HepG2 (cell line): ENCODE measurements around the gene TGM2. TPM values are rescaled to one million over a fixed set of nuclear protein-coding genes. Genes with fewer than 3 reads are reported as not detected.

Source experiments
- DPF2 ChIP-seq: sonication (generic); formaldehyde crosslinking; IDR thresholded peaks from 2 replicates; pipeline ENCODE4 v1.4.0; 2020; ENCODE audit warnings: mild to moderate bottlenecking, low read depth, missing genetic modification reagents, borderline replicate concordance
- EED ChIP-seq: sonication (generic); formaldehyde crosslinking; IDR thresholded peaks from 2 replicates; pipeline ENCODE4 v1.5.0; 2020; ENCODE audit warnings: mild to moderate bottlenecking, missing genetic modification reagents
- ELF1 ChIP-seq: sonication (generic); formaldehyde crosslinking; IDR thresholded peaks from 2 replicates; pipeline ENCODE4 v1.4.0; 2020; ENCODE audit warnings: missing genetic modification reagents
- GTF2F1 ChIP-seq: fragments of 150-350 bp; IDR thresholded peaks from 2 replicates; pipeline ENCODE4 v1.6.1; 2014; ENCODE audit warnings: low read length
- GTF3A ChIP-seq: sonication (generic); formaldehyde crosslinking; conservative IDR thresholded peaks from 2 replicates; pipeline ENCODE4 v1.4.0; 2020; ENCODE audit warnings: mild to moderate bottlenecking, missing genetic modification reagents
- HMG20B ChIP-seq: conservative IDR thresholded peaks from 2 replicates; pipeline ENCODE4 v1.6.1; 2016; ENCODE audit warnings: missing genetic modification reagents, missing compliant biosample characterization
- HNRNPL ChIP-seq: fragments of 200-400 bp; formaldehyde crosslinking; IDR thresholded peaks from 2 replicates; pipeline ENCODE4 v1.6.1; 2017; ENCODE audit warnings: mild to moderate bottlenecking, low read depth, low read length
- KAT2B ChIP-seq: fragments of 150-350 bp; IDR thresholded peaks from 2 replicates; pipeline ENCODE4 v1.6.1; 2014; ENCODE audit warnings: low read depth, low read length, borderline replicate concordance
- KMT2B ChIP-seq: IDR thresholded peaks from 2 replicates; pipeline ENCODE4 v1.6.1; 2016; ENCODE audit warnings: missing genetic modification reagents, missing compliant biosample characterization
- MTA3 ChIP-seq: sonication (generic); formaldehyde crosslinking; IDR thresholded peaks from 2 replicates; pipeline ENCODE4 v1.4.0; 2020; ENCODE audit warnings: missing genetic modification reagents
- TOPORS ChIP-seq: sonication (generic); formaldehyde crosslinking; IDR thresholded peaks from 2 replicates; pipeline ENCODE4 v1.8.0; 2023; ENCODE audit warnings: mild to moderate bottlenecking, missing genetic modification reagents
- ZNF30 ChIP-seq: sonication (generic); formaldehyde crosslinking; IDR thresholded peaks from 2 replicates; pipeline ENCODE4 v1.5.0; 2020; ENCODE audit warnings: mild to moderate bottlenecking, missing genetic modification reagents
- ZNF432 ChIP-seq: sonication (generic); formaldehyde crosslinking; IDR thresholded peaks from 2 replicates; pipeline ENCODE4 v1.5.0; 2020; ENCODE audit warnings: missing genetic modification reagents, mild to moderate bottlenecking, borderline replicate concordance
- ZNF501 ChIP-seq: sonication (generic); formaldehyde crosslinking; IDR thresholded peaks from 2 replicates; pipeline ENCODE4 v1.5.1; 2020; ENCODE audit warnings: mild to moderate bottlenecking, moderate library complexity, missing genetic modification reagents
- ZNF558 ChIP-seq: sonication (generic); formaldehyde crosslinking; IDR thresholded peaks from 2 replicates; pipeline ENCODE4 v1.9.0; 2022; ENCODE audit warnings: mild to moderate bottlenecking, missing genetic modification reagents, borderline replicate concordance
- ZNF562 ChIP-seq: sonication (generic); formaldehyde crosslinking; IDR thresholded peaks from 2 replicates; pipeline ENCODE4 v1.8.0; 2022; ENCODE audit warnings: missing genetic modification reagents, borderline replicate concordance
- polyA plus RNA-seq, 8 experiments: library from polyadenylated mRNA; depleted of rRNA in 3 of 8; stranded (reverse) in 7 of 8; unstranded in 1 of 8; fragments of >200 nt; fragmentation: Illumina TruSeq in 4 of 8; extraction: Trizol in 4 of 8; gene quantifications; 2 replicates each; pipeline versions ENCODE4 v1.2.1 to v1.2.3, GENCODE V29; 2011 to 2016; ENCODE audit warnings: low read depth in 4 of 8, missing spikeins in 1 of 8, mixed read lengths in 1 of 8; ENCODE audit not compliant: insufficient read depth in 1 of 8
- total RNA-seq, 5 experiments: library from RNA; depleted of rRNA; stranded (reverse); fragments of >200 nt; fragmentation: Illumina TruSeq; extraction: Trizol; gene quantifications; 2 replicates each; pipeline ENCODE4 v1.2.3, GENCODE V29; 2016; ENCODE audit warnings: low read depth in 1 of 5
- TF ChIP-seq, protein P1 (sequence below): sonication (generic); formaldehyde crosslinking; IDR thresholded peaks from 2 replicates; pipeline ENCODE4 v1.4.0; 2020; ENCODE audit warnings: mild to moderate bottlenecking, missing genetic modification reagents, borderline replicate concordance
- TF ChIP-seq, protein P2 (sequence below): sonication (generic); formaldehyde crosslinking; IDR thresholded peaks from 2 replicates; pipeline ENCODE4 v1.8.1; 2023; ENCODE audit warnings: mild to moderate bottlenecking, inconsistent platforms, moderate library complexity, missing genetic modification reagents, borderline replicate concordance
- TF ChIP-seq, protein P3 (sequence below): sonication (generic); formaldehyde crosslinking; IDR thresholded peaks from 2 replicates; pipeline ENCODE4 v1.9.0; 2021; ENCODE audit warnings: missing genetic modification reagents, mild to moderate bottlenecking, borderline replicate concordance
- TF ChIP-seq, protein P4 (sequence below): sonication (generic); formaldehyde crosslinking; IDR thresholded peaks from 2 replicates; pipeline ENCODE4 v1.4.0; 2020; ENCODE audit warnings: missing genetic modification reagents

The TGM2 gene
- total and polyA plus RNA-seq, 2 of the 13 experiments (the other 11 are each of a cell fraction or from before 2014, with no cell fraction given) = 4.2 to 46.4 TPM

DNA sequence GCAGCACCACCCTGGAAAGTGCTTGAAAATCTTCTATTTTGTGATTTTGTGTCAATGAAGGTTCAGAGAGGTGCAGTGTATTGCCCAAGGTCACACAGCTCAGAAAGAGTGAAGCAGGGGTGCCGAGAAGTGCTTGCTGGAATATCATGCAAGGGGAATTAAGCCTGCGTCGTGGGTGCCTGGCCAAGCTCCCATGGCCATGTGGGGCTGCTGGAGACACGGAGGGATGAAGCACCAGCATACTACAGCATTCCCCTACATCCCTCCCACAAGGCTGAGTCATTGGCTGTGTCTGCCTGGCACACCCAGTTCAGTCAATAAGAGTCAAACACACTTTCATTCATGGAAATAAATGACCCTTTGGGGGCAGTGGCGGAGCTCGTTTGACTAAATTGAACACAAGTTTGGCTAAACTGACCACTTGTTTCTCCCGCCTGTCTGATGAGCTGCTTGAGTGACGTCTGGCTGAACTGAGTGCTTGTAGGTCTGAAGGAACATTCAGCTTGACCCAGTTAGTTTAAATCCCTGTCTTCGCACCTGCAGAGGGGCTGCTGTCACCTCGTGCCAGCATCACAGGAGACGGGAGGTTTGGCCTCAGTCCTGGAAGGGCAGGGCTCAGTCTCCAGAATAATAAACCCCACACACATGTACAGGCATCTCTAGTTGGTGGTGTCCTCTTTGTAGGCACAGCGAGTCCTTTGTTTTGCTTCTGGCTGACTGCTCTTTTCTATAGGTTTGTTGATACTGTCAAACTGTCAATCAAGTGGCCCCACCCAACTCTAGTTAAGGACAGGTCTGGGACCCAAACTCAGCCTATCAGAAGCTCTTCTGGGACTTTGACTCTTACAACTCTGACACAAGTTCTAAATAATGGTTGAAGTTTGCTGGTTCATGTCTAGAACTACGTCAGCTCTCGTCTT lies 8.4 kb upstream of the TGM2 start (continued):
- TF ChIP-seq ZNF562 (CRISPR knock-in tag) (no peak), HNRNPL (no peak), KAT2B (no peak), GTF2F1 (no peak), HMG20B (CRISPR knock-in tag) (0 out of 2 replicates have a peak, but pooled peaks have one; percentile 40), MTA3 (CRISPR knock-in tag) (no peak), ZNF558 (CRISPR knock-in tag) (no peak), TOPORS (no peak), ZNF501 (CRISPR knock-in tag) (0 out of 2 replicates have a peak, but pooled peaks have one; percentile 24), EED (no peak), ZNF30 (CRISPR knock-in tag) (no peak), KMT2B (CRISPR knock-in tag) (no peak), DPF2 (CRISPR knock-in tag) (no peak), ZNF432 (CRISPR knock-in tag) (no peak), GTF3A (no peak), ELF1 (CRISPR knock-in tag) (no peak)
- TF ChIP-seq, protein P1, sequence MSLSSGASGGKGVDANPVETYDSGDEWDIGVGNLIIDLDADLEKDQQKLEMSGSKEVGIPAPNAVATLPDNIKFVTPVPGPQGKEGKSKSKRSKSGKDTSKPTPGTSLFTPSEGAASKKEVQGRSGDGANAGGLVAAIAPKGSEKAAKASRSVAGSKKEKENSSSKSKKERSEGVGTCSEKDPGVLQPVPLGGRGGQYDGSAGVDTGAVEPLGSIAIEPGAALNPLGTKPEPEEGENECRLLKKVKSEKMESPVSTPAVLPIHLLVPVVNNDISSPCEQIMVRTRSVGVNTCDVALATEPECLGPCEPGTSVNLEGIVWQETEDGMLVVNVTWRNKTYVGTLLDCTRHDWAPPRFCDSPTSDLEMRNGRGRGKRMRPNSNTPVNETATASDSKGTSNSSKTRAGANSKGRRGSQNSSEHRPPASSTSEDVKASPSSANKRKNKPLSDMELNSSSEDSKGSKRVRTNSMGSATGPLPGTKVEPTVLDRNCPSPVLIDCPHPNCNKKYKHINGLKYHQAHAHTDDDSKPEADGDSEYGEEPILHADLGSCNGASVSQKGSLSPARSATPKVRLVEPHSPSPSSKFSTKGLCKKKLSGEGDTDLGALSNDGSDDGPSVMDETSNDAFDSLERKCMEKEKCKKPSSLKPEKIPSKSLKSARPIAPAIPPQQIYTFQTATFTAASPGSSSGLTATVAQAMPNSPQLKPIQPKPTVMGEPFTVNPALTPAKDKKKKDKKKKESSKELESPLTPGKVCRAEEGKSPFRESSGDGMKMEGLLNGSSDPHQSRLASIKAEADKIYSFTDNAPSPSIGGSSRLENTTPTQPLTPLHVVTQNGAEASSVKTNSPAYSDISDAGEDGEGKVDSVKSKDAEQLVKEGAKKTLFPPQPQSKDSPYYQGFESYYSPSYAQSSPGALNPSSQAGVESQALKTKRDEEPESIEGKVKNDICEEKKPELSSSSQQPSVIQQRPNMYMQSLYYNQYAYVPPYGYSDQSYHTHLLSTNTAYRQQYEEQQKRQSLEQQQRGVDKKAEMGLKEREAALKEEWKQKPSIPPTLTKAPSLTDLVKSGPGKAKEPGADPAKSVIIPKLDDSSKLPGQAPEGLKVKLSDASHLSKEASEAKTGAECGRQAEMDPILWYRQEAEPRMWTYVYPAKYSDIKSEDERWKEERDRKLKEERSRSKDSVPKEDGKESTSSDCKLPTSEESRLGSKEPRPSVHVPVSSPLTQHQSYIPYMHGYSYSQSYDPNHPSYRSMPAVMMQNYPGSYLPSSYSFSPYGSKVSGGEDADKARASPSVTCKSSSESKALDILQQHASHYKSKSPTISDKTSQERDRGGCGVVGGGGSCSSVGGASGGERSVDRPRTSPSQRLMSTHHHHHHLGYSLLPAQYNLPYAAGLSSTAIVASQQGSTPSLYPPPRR (CRISPR knock-in tag) = no peak
- TF ChIP-seq, protein P2, sequence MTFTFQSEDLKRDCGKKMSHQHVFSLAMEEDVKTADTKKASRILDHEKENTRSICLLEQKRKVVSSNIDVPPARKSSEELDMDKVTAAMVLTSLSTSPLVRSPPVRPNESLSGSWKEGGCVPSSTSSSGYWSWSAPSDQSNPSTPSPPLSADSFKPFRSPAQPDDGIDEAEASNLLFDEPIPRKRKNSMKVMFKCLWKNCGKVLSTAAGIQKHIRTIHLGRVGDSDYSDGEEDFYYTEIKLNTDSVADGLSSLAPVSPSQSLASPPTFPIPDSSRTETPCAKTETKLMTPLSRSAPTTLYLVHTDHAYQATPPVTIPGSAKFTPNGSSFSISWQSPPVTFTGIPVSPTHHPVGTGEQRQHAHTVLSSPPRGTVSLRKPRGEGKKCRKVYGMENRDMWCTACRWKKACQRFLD (CRISPR knock-in tag) = no peak
- TF ChIP-seq, protein P3, sequence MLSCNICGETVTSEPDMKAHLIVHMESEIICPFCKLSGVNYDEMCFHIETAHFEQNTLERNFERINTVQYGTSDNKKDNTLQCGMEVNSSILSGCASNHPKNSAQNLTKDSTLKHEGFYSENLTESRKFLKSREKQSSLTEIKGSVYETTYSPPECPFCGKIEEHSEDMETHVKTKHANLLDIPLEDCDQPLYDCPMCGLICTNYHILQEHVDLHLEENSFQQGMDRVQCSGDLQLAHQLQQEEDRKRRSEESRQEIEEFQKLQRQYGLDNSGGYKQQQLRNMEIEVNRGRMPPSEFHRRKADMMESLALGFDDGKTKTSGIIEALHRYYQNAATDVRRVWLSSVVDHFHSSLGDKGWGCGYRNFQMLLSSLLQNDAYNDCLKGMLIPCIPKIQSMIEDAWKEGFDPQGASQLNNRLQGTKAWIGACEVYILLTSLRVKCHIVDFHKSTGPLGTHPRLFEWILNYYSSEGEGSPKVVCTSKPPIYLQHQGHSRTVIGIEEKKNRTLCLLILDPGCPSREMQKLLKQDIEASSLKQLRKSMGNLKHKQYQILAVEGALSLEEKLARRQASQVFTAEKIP (CRISPR knock-in tag) = no peak
- TF ChIP-seq, protein P4, sequence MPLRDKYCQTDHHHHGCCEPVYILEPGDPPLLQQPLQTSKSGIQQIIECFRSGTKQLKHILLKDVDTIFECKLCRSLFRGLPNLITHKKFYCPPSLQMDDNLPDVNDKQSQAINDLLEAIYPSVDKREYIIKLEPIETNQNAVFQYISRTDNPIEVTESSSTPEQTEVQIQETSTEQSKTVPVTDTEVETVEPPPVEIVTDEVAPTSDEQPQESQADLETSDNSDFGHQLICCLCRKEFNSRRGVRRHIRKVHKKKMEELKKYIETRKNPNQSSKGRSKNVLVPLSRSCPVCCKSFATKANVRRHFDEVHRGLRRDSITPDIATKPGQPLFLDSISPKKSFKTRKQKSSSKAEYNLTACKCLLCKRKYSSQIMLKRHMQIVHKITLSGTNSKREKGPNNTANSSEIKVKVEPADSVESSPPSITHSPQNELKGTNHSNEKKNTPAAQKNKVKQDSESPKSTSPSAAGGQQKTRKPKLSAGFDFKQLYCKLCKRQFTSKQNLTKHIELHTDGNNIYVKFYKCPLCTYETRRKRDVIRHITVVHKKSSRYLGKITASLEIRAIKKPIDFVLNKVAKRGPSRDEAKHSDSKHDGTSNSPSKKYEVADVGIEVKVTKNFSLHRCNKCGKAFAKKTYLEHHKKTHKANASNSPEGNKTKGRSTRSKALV (CRISPR knock-in tag) = no peak
